Neuronal stem cell (in vitro differentiated cells): Measurements from ENCODE around the gene ANKH.

Source experiments
- DNase-seq: peaks from one replicate; pipeline ENCODE4 v3.0.0-alpha.2; 2013; ENCODE audit warnings: low spot score
- H2AFZ ChIP-seq: one replicate; pipeline ENCODE4 v1.6.1; 2013; ENCODE audit warnings: mild to moderate bottlenecking, low read length, inconsistent platforms
- H2AK5ac ChIP-seq: 2 replicates; pipeline ENCODE4 v1.6.1; 2013; ENCODE audit warnings: low read depth, mild to moderate bottlenecking, inconsistent platforms, low read length, moderate library complexity, mixed read lengths
- H2BK120ac ChIP-seq: 2 replicates; pipeline ENCODE4 v1.6.1; 2013; ENCODE audit warnings: low read depth, mild to moderate bottlenecking, inconsistent platforms, low read length, moderate library complexity, mixed read lengths
- H2BK12ac ChIP-seq: one replicate; pipeline ENCODE4 v1.6.1; 2013; ENCODE audit warnings: low read length, inconsistent platforms
- H2BK15ac ChIP-seq: 2 replicates; pipeline ENCODE4 v1.6.1; 2013; ENCODE audit warnings: mild to moderate bottlenecking, low read length, inconsistent platforms, mixed read lengths
- H2BK5ac ChIP-seq: one replicate; pipeline ENCODE4 v1.6.1; 2013; ENCODE audit warnings: inconsistent platforms, mild to moderate bottlenecking, low read length, moderate library complexity
- H3K14ac ChIP-seq: one replicate; pipeline ENCODE4 v1.6.1; 2013; ENCODE audit warnings: low read length, inconsistent platforms
- H3K18ac ChIP-seq: 2 replicates; pipeline ENCODE4 v1.6.1; 2013; ENCODE audit warnings: low read length, inconsistent platforms
- H3K23ac ChIP-seq: 2 replicates; pipeline ENCODE4 v1.6.1; 2013; ENCODE audit warnings: low read depth, mild to moderate bottlenecking, mixed read lengths, low read length, inconsistent platforms; ENCODE audit not compliant: poor library complexity
- H3K27ac ChIP-seq: replicated peaks from 3 replicates; pipeline ENCODE4 v1.5.1; 2013; ENCODE audit warnings: low read length, inconsistent platforms
- H3K27me3 ChIP-seq, 3 experiments: 2 replicates each; pipeline ENCODE4 v1.6.1; 2013; ENCODE audit warnings: low read length in 3 of 3, mild to moderate bottlenecking in 2 of 3, inconsistent platforms in 1 of 3, low read depth in 1 of 3, mixed read lengths in 1 of 3, moderate library complexity in 1 of 3; ENCODE audit not compliant: control insufficient read depth in 3 of 3, insufficient read depth in 3 of 3
- H3K36me3 ChIP-seq, 2 donors: replicated peaks in 1 of 2; 2 replicates each; pipeline ENCODE4 v1.6.1; 2013; ENCODE audit warnings: low read length in 2 of 2; ENCODE audit not compliant: control insufficient read depth in 2 of 2, insufficient read depth in 2 of 2
- H3K4ac ChIP-seq: 2 replicates; pipeline ENCODE4 v1.6.1; 2013; ENCODE audit warnings: inconsistent platforms, mild to moderate bottlenecking, low read length, moderate library complexity
- H3K4me1 ChIP-seq, 2 donors: 1 replicate in 1 of 2; 2 replicates in 1 of 2; pipeline ENCODE4 v1.6.1; 2013; ENCODE audit warnings: low read length in 2 of 2, low read depth in 1 of 2; ENCODE audit not compliant: control insufficient read depth in 2 of 2, insufficient read depth in 1 of 2
- H3K4me2 ChIP-seq: one replicate; pipeline ENCODE4 v1.6.1; 2013; ENCODE audit warnings: mild to moderate bottlenecking, low read length, inconsistent platforms; ENCODE audit not compliant: insufficient read depth, poor library complexity, severe bottlenecking
- H3K4me3 ChIP-seq, 2 donors: 2 replicates each; pipeline ENCODE4 v1.5.1; 2013; ENCODE audit warnings: low read length in 2 of 2, mild to moderate bottlenecking in 2 of 2, inconsistent platforms in 1 of 2, moderate library complexity in 1 of 2
- H3K79me1 ChIP-seq: one replicate; pipeline ENCODE4 v1.6.1; 2013; ENCODE audit warnings: low read depth, mild to moderate bottlenecking, inconsistent platforms, low read length, moderate library complexity
- H3K9ac ChIP-seq: one replicate; pipeline ENCODE4 v1.6.1; 2013; ENCODE audit warnings: mild to moderate bottlenecking, low read depth, low read length, inconsistent platforms; ENCODE audit not compliant: poor library complexity
- H3K9me3 ChIP-seq, 2 donors: replicated peaks in 1 of 2; 2 replicates each; pipeline versions ENCODE3 to v1.6.1; 2013; ENCODE audit warnings: low read length in 2 of 2, mild to moderate bottlenecking in 2 of 2, inconsistent platforms in 1 of 2, low read depth in 1 of 2, mixed read lengths in 1 of 2, moderate library complexity in 1 of 2; ENCODE audit not compliant: control insufficient read depth in 2 of 2, insufficient read depth in 1 of 2
- H4K8ac ChIP-seq: one replicate; pipeline ENCODE4 v1.6.1; 2013; ENCODE audit warnings: low read depth, mild to moderate bottlenecking, inconsistent platforms, low read length, moderate library complexity
- H4K91ac ChIP-seq: one replicate; pipeline ENCODE4 v1.6.1; 2013; ENCODE audit warnings: low read length, low read depth, mild to moderate bottlenecking, inconsistent platforms; ENCODE audit not compliant: poor library complexity
- WGBS, 2 donors: extraction: QIAGEN DNeasy Blood & Tissue Kit; methylation state at CpG; one replicate each; pipeline ENCODE4 v1.1.7; 2013; ENCODE audit warnings: missing lambda C conversion rate in 2 of 2, mixed read lengths in 1 of 2; ENCODE audit not compliant: insufficient read length in 2 of 2, insufficient replicate concordance in 1 of 2; ENCODE audit errors: extremely low coverage in 2 of 2; 5-methylcytosine and 5-hydroxymethylcytosine counted together

Gene ANKH

DNA sequence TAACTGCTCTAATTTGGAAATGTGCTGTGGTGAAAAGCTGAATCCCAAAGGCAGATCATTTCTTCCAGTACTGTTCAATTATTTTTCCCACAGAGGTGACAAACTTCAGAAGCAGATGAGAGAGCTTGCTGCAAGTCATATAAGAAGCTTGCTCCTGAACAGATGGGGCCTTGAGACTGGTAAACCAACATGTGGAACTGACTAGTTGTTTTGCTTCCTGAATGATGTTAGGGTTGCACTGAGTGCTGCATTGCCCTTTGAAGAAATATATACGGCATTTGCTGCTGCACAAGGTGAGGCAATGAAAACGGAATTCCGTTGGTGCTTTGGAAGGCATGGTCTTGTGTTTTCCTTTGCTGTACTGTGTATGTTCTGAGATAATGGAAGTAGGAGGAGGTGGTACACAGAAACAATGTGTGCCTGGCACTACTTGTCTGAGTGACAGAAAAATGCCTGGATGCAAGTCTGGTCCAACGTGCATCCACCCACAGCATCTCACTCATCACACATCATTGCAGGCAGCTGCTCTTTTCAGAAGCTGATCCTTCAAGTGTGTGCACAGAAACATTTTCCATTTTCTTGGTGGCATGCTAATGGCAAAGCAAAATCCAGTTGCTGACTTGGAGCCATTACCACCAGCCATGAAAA, 76.9 kb downstream of the ANKH start:
- Histone ChIP-seq H3K18ac (no peak overlapping the region), H2BK5ac (no peak overlapping the region), H2AFZ (no peak overlapping the region), H3K14ac (no peak overlapping the region), H3K4ac (no peak overlapping the region), H2BK15ac (no peak overlapping the region), H3K4me2 (no peak overlapping the region), H4K8ac (no peak overlapping the region), H3K79me1 (no peaks in the 10 kb centered on the region), H2AK5ac (no peak overlapping the region), H3K9ac (no peak overlapping the region), H2BK12ac (no peak overlapping the region), H3K27me3 (no peaks in the 10 kb centered on the region), H3K9me3 (no peaks in the 10 kb centered on the region), H3K27ac (no peak overlapping the region), H3K36me3 (no peaks in the 10 kb centered on the region), H3K4me1 (peaks cover 2 to 6% of the 10 kb centered on the region in 2 donors), H2BK120ac (no peak overlapping the region), H4K91ac (no peak overlapping the region), H3K23ac (no peak overlapping the region), H3K4me3 (no peak overlapping the region)
- WGBS, 2 donors = no CpG with 5 or more reads among the region's 4 CpGs
- DNase-seq = no peak

DNA sequence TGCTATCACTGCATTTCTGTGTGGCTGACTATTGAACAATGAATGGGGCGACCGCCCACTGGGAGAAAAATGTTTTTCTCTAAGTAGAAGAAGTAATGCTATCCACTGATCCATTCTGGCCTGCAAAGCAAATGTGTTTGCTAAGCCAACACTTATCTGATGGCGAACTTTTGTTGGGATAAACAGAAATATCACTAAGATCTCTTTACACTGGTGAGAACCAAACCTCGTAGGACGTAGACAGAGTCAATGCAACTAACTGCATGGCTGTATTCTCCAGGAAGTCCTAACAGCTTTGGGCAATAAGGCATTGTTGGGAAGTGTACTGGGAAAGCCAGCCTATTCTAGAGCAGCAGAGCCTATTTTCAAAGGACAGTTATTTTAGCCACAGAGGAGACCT, 77.7 kb downstream of the ANKH start:
- no peak overlapping the region for H2BK12ac ChIP-seq
- H3K14ac ChIP-seq = no peak overlapping the region
- peaks cover 2 to 6% of the 10 kb centered on the region in 2 donors for H3K4me1 ChIP-seq
- H3K23ac ChIP-seq = no peak overlapping the region
- no peak overlapping the region for H2BK15ac ChIP-seq
- no peak overlapping the region for H4K91ac ChIP-seq
- H3K4ac ChIP-seq = no peak overlapping the region
- H2AK5ac ChIP-seq = no peak overlapping the region
- no peak overlapping the region for H2BK5ac ChIP-seq
- H3K9ac ChIP-seq = no peak overlapping the region
- no peak overlapping the region for H4K8ac ChIP-seq
- no peaks in the 10 kb centered on the region for H3K27me3 ChIP-seq
- H3K79me1 ChIP-seq = no peaks in the 10 kb centered on the region
- WGBS, 2 donors = no CpG with 5 or more reads among the region's 5 CpGs
- no peak overlapping the region for H2AFZ ChIP-seq
- no peak overlapping the region for H3K4me3 ChIP-seq
- no peak overlapping the region for H3K27ac ChIP-seq
- H3K18ac ChIP-seq = no peak overlapping the region
- no peaks in the 10 kb centered on the region for H3K36me3 ChIP-seq
- H3K9me3 ChIP-seq = no peaks in the 10 kb centered on the region
- H2BK120ac ChIP-seq = no peak overlapping the region
- DNase-seq = no peak
- no peak overlapping the region for H3K4me2 ChIP-seq

DNA sequence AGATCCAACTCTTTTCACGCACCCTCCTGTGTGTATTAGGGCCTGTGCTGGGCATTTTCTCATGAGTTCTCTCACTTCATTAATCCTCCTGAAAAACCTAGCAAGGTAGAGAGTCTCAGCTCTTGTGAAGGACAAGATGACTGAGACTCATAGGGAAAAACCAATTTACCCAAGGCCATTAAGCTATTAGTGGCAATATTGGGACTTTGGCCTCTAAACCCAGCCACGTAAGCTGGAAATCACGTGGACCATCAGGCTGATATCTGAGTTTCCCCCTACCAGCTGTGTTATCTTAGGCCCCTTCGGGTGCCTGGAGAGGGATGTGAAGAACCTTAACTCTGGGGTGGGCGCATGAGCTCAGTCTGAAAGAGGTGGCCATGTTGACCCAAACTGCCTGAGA, 80.7 kb downstream of the ANKH start:
- no peak overlapping the region for H3K4me3 ChIP-seq
- H2BK5ac ChIP-seq = no peak overlapping the region
- no peak overlapping the region for H2AFZ ChIP-seq
- no peak for DNase-seq
- no peaks in the 10 kb centered on the region for H3K36me3 ChIP-seq
- H3K4me1 ChIP-seq = peaks cover 2 to 6% of the 10 kb centered on the region in 2 donors
- WGBS, 2 donors = no CpG with 5 or more reads among the region's 5 CpGs
- no peak overlapping the region for H3K9ac ChIP-seq
- no peak overlapping the region for H2BK12ac ChIP-seq
- no peak overlapping the region for H2AK5ac ChIP-seq
- H3K4me2 ChIP-seq = no peak overlapping the region
- H2BK120ac ChIP-seq = no peak overlapping the region
- H4K91ac ChIP-seq = no peak overlapping the region
- H2BK15ac ChIP-seq = no peak overlapping the region
- no peak overlapping the region for H3K4ac ChIP-seq
- no peaks in the 10 kb centered on the region for H3K27me3 ChIP-seq
- H3K18ac ChIP-seq = no peak overlapping the region
- no peaks in the 10 kb centered on the region for H3K9me3 ChIP-seq
- H3K79me1 ChIP-seq = no peaks in the 10 kb centered on the region
- no peak overlapping the region for H3K14ac ChIP-seq
- no peak overlapping the region for H3K23ac ChIP-seq
- no peak overlapping the region for H4K8ac ChIP-seq
- H3K27ac ChIP-seq = no peak overlapping the region

GRCh38 chr5:14790220-14790619, 81.4 kb downstream of the ANKH start:
- H2AK5ac ChIP-seq = no peak overlapping the region
- H4K91ac ChIP-seq = no peak overlapping the region
- H3K4me3 ChIP-seq = no peak overlapping the region
- no peak overlapping the region for H3K4ac ChIP-seq
- H3K27me3 ChIP-seq = no peaks in the 10 kb centered on the region
- H3K36me3 ChIP-seq = no peaks in the 10 kb centered on the region
- no peak overlapping the region for H3K23ac ChIP-seq
- no peak overlapping the region for H2BK15ac ChIP-seq
- 100% methylated on average over 1 of the region's 2 CpGs for WGBS, 2 donors
- no peak overlapping the region for H3K4me2 ChIP-seq
- H3K4me1 ChIP-seq = peaks cover 2 to 6% of the 10 kb centered on the region in 2 donors
- DNase-seq = no peak
- no peak overlapping the region for H2BK5ac ChIP-seq
- no peak overlapping the region for H2BK120ac ChIP-seq
- peaks cover 0 to 1% of the 10 kb centered on the region in 2 donors for H3K9me3 ChIP-seq
- no peak overlapping the region for H3K27ac ChIP-seq
- H2AFZ ChIP-seq = no peak overlapping the region
- no peak overlapping the region for H3K14ac ChIP-seq
- H3K9ac ChIP-seq = no peak overlapping the region
- H3K18ac ChIP-seq = no peak overlapping the region
- no peak overlapping the region for H4K8ac ChIP-seq
- no peak overlapping the region for H2BK12ac ChIP-seq
- H3K79me1 ChIP-seq = no peaks in the 10 kb centered on the region
